GM15510 (cell line): ENCODE measurements around the gene ZNF774.
A peak's percentile ranks its signal among the peaks of the same experiment; 100 is the strongest.

ENCODE experiments used
- POLR2A ChIP-seq: IDR thresholded peaks from 3 replicates; pipeline ENCODE4 v1.6.1; 2011; ENCODE audit warnings: borderline replicate concordance; ENCODE audit not compliant: insufficient read length; ENCODE audit errors: extremely low read depth

Gene ZNF774

DNA sequence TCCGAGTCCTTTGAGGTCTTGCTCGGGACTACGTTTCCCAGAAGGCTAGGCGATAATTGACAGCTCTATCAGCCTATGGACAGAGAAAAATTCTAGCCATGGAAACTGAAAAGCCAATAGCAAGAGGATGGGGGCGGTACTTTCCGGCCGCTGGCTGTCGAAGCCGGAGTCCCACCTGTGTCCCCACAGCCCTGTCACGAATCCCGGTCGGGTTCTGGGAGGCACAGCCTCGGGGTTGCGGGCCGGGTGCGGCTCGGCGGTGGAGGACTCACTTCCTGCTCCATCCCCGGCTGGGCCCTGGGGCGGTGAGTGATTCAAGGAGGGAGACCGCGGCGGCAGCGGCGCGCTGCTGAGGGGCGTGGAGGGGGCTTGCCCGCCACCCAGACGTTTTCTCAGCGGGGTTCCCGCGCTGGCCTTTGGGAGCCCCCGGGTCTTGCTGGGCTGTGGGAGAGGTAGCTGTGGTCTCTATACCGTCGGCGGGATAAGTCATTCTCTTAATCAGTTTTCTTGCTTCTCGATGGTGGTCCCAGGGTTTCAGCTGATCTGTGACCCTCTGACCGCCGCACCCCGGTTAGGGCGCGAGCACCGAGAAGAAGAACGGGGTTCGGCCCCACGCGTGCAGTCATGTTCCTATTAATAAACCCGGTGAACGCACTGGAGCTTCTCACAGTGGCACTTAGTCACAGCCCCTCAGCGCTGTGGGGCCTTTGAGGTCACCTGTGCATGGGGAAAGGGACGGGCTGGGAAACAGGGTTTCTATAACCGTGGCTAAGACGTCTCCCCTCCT is at the start of gene ZNF774:
TSS of gene ZNF774 (plus strand) at position 178 of the 787 bp plus-strand sequence. CDS start 2,377 bp downstream, outside the sequence.
- TF ChIP-seq POLR2A = peak; percentile 50

- TF ChIP-seq POLR2A = no peak
Measured at GRCh38 chr15:90305932-90306331, 46.2 kb upstream of the ZNF774 start.

DNA sequence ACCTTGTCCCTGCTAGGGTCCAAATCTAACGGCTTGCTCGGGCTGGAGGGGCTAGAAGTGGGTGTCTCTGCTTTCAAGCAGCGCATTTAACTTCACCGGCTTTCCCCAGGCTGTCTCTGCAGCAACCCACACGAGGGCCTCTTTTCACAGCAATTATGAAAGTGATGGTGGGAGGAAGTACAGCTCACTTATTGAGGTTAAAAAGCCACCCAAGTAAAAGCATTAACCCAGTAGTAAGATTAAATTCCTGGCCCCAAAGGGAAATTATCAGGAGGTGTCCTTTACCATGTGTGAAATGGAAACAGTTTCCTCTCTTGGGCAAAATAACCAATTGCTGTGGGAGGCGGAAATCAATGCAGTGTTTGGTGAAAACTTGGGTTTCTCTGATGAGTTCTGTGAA is 45.5 kb upstream of the ZNF774 start:
- no peak for TF ChIP-seq POLR2A

- no peak for TF ChIP-seq POLR2A
Measured at GRCh38 chr15:90307661-90308060, 44.4 kb upstream of the ZNF774 start.

- TF ChIP-seq POLR2A = no peak
Measured at GRCh38 chr15:90309020-90309419, 43.1 kb upstream of the ZNF774 start.

DNA sequence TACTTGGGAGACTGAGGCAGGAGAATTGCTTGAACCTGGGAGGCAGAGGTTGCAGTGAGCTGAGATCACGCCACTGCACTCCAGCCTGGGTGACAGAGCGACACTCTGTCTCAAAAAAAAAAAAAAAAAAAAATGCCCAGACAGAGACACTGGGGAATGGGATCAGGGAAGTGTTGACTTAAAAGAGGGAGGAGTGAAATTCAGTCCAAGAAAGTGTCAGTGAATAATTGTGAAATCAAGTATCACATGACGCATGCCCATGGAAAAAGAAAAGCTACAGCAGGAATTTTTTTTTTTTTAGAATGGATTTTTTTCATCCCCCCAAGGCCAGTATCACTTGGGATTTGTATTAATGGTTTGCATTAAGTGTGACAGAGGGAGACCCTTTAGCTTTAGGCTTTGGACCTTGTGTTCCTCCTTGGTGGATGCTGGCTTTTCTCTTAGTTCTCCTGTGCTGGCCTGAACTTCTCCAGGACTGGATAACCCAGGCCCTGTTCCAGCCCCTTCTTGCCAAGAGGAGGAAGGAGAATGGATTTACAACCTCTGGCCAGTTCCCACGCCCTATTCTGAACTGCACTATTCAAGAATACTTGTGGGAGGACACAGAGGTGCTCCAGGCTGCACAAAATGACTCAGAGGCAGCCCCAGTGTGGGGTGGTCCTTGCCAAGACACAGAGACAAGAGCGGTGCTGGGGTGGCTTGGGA is 36.7 kb upstream of the ZNF774 start:
- no peak for TF ChIP-seq POLR2A

DNA sequence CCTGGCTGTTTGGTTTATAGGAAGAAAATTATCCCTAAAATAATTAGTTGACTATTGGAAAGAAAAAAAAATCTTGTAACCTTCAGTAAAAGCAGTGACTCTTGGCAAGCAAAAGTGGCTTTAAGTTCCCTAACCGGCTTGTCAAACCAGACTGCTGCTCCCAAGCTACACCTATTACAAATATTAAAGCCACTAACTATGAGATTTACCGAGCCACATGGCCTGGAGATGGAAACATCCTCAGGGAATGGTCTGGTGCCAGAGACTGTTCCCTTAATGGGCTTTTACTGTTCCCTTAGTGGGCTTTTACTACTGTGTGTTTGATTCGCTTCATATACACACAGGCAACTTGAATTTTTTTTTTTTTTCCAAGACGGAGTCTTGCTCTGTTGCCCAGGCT is 35.9 kb upstream of the ZNF774 start:
- TF ChIP-seq POLR2A = no peak

GRCh38 chr15:90318591-90318990 is 33.5 kb upstream of the ZNF774 start:
- TF ChIP-seq POLR2A = no peak

- TF ChIP-seq POLR2A = no peak
Measured at GRCh38 chr15:90320062-90320884, 31.8 kb upstream of the ZNF774 start.

GRCh38 chr15:90320885-90321278 is 31.2 kb upstream of the ZNF774 start:
- no peak for TF ChIP-seq POLR2A

DNA sequence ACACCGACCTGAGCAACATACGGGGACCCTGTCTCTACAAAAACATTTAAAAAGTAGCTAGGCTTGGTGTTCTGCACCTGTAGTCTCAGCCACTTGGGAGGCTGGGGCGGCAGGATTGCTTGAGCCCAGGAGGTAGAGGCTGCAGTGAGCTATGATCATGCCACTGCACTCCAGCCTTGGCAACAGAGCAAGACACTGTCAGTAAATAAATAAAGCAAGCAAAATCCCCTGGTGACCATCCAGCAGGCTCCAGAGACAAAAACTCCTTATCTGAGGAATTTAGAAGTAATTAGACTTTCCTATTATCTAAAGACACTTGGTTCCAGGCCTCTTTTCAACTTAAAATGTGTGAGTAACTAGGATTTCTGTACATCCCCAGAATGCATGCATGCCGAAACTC is 29.5 kb upstream of the ZNF774 start:
- TF ChIP-seq POLR2A = no peak

- no peak for TF ChIP-seq POLR2A
Measured at GRCh38 chr15:90325726-90326125, 26.4 kb upstream of the ZNF774 start.

DNA sequence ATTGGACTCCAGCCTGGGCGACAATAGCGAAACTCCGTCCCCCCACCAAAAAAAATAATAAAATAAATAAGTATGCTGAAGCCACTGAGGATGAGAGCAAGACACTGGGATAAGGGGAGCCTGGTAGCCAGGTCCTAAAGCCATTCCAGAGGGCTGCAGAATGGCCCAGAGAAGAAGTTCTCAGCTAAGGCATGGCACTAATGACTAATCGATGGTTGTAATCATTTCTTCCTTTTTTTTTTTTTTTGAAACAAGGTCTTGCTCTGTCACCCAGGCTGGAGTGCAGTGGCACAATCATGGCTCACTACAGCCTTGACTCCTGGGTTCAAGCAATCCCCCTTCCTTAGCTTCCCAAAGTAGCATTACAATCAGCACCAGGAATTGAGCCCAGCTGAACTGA is 25.6 kb upstream of the ZNF774 start:
- TF ChIP-seq POLR2A = no peak

- TF ChIP-seq POLR2A = no peak
Measured at GRCh38 chr15:90327311-90327710, 24.8 kb upstream of the ZNF774 start.

DNA sequence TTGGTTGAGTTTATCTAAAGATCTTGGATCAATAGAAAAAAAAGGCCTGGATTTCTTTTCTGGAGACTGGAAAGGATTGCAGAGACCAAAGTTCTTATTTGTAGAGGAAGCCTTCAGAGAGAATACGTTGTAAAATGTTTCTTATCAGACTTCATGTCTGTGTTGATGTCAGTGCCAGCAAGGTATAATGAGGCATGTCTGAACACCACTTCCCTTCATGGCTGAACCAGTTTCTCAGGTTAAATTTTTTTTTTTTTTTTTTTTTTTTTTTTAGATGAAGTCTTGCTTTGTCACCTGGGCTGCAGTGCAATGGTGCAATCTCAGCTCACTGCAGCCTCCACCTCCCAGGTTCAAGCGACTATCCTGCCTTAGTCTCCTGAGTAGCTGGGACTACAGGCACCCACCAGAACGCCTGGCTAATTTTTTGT is 17.8 kb upstream of the ZNF774 start:
- no peak for TF ChIP-seq POLR2A

DNA sequence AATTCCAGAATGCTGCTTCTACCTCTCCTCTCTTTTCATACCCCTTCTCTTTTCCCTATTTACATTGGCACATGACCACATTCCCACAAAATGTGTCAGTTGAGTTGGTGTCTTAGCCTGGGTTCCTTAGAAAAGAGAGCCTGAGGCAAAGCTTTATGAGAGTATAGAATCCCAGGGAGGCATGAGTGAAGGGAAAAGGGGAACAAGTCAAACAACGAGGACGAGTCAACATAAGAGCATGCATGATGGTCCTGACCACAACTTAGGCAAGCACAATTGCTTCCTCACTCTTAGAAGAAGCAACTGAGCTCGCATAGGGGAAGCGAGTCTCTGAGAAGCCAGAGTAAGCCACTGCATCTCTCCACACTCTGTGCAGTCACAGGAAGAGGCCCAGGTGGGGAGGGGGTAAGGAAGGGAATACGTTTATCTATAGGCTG is 15.4 kb upstream of the ZNF774 start:
- no peak for TF ChIP-seq POLR2A

DNA sequence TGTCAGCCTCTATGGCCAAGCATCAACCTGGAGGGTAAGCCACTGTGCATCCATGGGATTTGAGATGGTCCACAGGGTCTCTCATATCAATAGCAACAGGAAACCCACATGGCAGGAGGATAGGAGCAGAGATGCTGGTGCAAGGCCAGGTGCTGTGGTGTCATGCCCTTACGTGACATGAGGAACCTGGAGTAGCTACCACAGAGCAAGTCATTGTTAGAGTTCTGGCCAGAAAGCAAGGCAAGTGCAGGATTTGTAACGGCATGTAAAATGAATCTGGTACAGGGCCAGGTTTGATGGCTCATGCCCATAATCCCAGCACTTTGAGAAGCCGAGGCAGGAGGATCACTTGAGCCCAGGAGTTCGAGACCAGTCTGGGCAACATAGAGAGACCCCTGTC is 14.8 kb upstream of the ZNF774 start:
- no peak for TF ChIP-seq POLR2A
